HepG2 (cell line): ENCODE measurements around the gene CPVL. TPM values are rescaled to one million over a fixed set of nuclear protein-coding genes. Genes with fewer than 3 reads are reported as not detected.

ENCODE experiments used
- ARID2 ChIP-seq: sonication (generic); formaldehyde crosslinking; IDR thresholded peaks from 2 replicates; pipeline ENCODE4 v1.8.1; 2022; ENCODE audit warnings: mild to moderate bottlenecking, missing genetic modification reagents, borderline replicate concordance
- E2F2 ChIP-seq: sonication (generic); formaldehyde crosslinking; IDR thresholded peaks from 2 replicates; pipeline ENCODE4 v1.4.0; 2020; ENCODE audit warnings: missing genetic modification reagents, borderline replicate concordance
- ETS1 ChIP-seq: sonication (generic); formaldehyde crosslinking; IDR thresholded peaks from 2 replicates; pipeline ENCODE4 v1.4.0; 2020; ENCODE audit warnings: missing genetic modification reagents
- MIER2 ChIP-seq: IDR thresholded peaks from 2 replicates; pipeline ENCODE4 v1.6.1; 2016; ENCODE audit warnings: missing biosample characterization, missing genetic modification reagents
- NBN ChIP-seq: fragments of 450-650 bp; conservative IDR thresholded peaks from 2 replicates; pipeline ENCODE4 v1.6.1; 2017
- RBAK ChIP-seq: sonication (generic); formaldehyde crosslinking; IDR thresholded peaks from 2 replicates; pipeline ENCODE4 v1.5.1; 2020; ENCODE audit warnings: mild to moderate bottlenecking, missing genetic modification reagents
- RORA ChIP-seq: sonication (generic); formaldehyde crosslinking; IDR thresholded peaks from 2 replicates; pipeline ENCODE4 v1.5.0; 2020; ENCODE audit warnings: mild to moderate bottlenecking, missing genetic modification reagents, moderate library complexity
- SALL2 ChIP-seq: sonication (generic); formaldehyde crosslinking; IDR thresholded peaks from 2 replicates; pipeline ENCODE4 v1.8.1; 2023; ENCODE audit warnings: mild to moderate bottlenecking, missing genetic modification reagents, inconsistent platforms
- ZC3H13 ChIP-seq: sonication (generic); formaldehyde crosslinking; IDR thresholded peaks from 2 replicates; pipeline ENCODE4 v1.8.1; 2023; ENCODE audit warnings: mild to moderate bottlenecking, missing genetic modification reagents, moderate library complexity
- ZNF205 ChIP-seq: IDR thresholded peaks from 2 replicates; pipeline ENCODE4 v1.6.1; 2018; ENCODE audit warnings: missing biosample characterization, missing genetic modification reagents
- ZNF317 ChIP-seq: sonication (generic); formaldehyde crosslinking; IDR thresholded peaks from 2 replicates; pipeline ENCODE4 v1.5.0; 2020; ENCODE audit warnings: mild to moderate bottlenecking, missing genetic modification reagents
- ZNF446 ChIP-seq: sonication (generic); formaldehyde crosslinking; IDR thresholded peaks from 2 replicates; pipeline ENCODE4 v1.5.0; 2020; ENCODE audit warnings: mild to moderate bottlenecking, missing genetic modification reagents
- ZNF546 ChIP-seq: sonication (generic); formaldehyde crosslinking; conservative IDR thresholded peaks from 2 replicates; pipeline ENCODE4 v1.8.1; 2023; ENCODE audit warnings: mild to moderate bottlenecking, missing genetic modification reagents
- ZNF724P ChIP-seq: sonication (generic); formaldehyde crosslinking; IDR thresholded peaks from 2 replicates; pipeline ENCODE4 v1.8.0; 2022; ENCODE audit warnings: missing genetic modification reagents, borderline replicate concordance
- ZNF737 ChIP-seq: sonication (generic); formaldehyde crosslinking; IDR thresholded peaks from 2 replicates; pipeline ENCODE4 v1.5.0; 2020; ENCODE audit warnings: missing genetic modification reagents, mild to moderate bottlenecking, borderline replicate concordance
- ZSCAN22 ChIP-seq: sonication (generic); formaldehyde crosslinking; IDR thresholded peaks from 2 replicates; pipeline ENCODE4 v1.4.0; 2020; ENCODE audit warnings: mild to moderate bottlenecking, missing genetic modification reagents
- ZSCAN25 ChIP-seq: sonication (generic); formaldehyde crosslinking; IDR thresholded peaks from 2 replicates; pipeline ENCODE4 v1.8.0; 2022; ENCODE audit warnings: mild to moderate bottlenecking, missing genetic modification reagents
- polyA plus RNA-seq, 8 experiments: library from polyadenylated mRNA; depleted of rRNA in 3 of 8; stranded (reverse) in 7 of 8; unstranded in 1 of 8; fragments of >200 nt; fragmentation: Illumina TruSeq in 4 of 8; extraction: Trizol in 4 of 8; gene quantifications; 2 replicates each; pipeline versions ENCODE4 v1.2.1 to v1.2.3, GENCODE V29; 2011 to 2016; ENCODE audit warnings: low read depth in 4 of 8, missing spikeins in 1 of 8, mixed read lengths in 1 of 8; ENCODE audit not compliant: insufficient read depth in 1 of 8
- total RNA-seq, 5 experiments: library from RNA; depleted of rRNA; stranded (reverse); fragments of >200 nt; fragmentation: Illumina TruSeq; extraction: Trizol; gene quantifications; 2 replicates each; pipeline ENCODE4 v1.2.3, GENCODE V29; 2016; ENCODE audit warnings: low read depth in 1 of 5
- TF ChIP-seq, protein P1 (sequence below): sonication (generic); formaldehyde crosslinking; IDR thresholded peaks from 2 replicates; pipeline ENCODE4 v1.5.1; 2020; ENCODE audit warnings: mild to moderate bottlenecking, moderate library complexity, missing genetic modification reagents
- TF ChIP-seq, protein P2 (sequence below): sonication (generic); formaldehyde crosslinking; IDR thresholded peaks from 2 replicates; pipeline ENCODE4 v1.4.0; 2020; ENCODE audit warnings: missing genetic modification reagents, borderline replicate concordance

Gene CPVL
- total and polyA plus RNA-seq, 2 of the 13 experiments (the other 11 are each of a cell fraction or from before 2014, with no cell fraction given) = 59.2 to 294 TPM

DNA sequence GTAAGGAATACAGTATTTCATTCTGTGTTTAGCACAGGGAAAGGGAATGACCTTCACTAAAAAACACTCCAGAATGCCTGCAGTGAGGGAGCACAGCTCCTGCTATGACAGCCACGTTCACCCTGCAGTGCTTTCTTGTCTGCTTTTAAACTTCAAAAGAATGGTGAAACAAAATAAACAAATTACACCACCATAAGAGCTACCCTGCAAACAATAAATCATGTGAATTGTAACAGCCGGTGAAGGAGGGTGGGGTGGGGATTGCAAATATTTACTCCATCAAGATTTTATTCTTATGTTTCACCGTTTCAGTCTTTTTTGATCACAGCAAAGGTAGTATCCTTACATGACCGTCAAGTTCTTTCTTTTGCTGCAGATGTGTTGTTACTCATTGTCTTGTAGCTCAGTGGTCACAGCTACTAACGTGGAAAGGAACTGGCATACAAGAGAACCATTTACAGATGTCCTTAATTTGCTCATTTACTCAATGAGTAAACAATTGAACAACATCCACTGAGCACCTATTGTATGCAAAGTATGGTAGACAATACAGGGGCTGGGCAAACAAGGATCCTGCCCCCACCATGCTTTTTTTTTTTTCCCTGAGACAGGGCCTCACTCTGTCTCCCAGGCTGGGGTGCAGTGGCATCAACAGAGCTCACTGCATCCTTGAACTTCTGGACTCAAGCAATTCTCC lies 44.2 kb upstream of the CPVL start (continued):
- TF ChIP-seq E2F2 (CRISPR knock-in tag) (no peak), ZC3H13 (no peak), RBAK (no peak), ZNF317 (0 out of 2 replicates have a peak, but pooled peaks have one; percentile 18), ZSCAN25 (CRISPR knock-in tag) (no peak), ZNF737 (CRISPR knock-in tag) (no peak), SALL2 (CRISPR knock-in tag) (no peak), ZNF546 (CRISPR knock-in tag) (no peak), ZSCAN22 (CRISPR knock-in tag) (no peak), NBN (no peak), ARID2 (no peak), MIER2 (CRISPR knock-in tag) (no peak), ZNF205 (CRISPR knock-in tag) (no peak), RORA (CRISPR knock-in tag) (peak; percentile 88; the same call in 1 of the 2 replicates), ZNF446 (CRISPR knock-in tag) (no peak), ZNF724P (CRISPR knock-in tag) (no peak), ETS1 (CRISPR knock-in tag) (no peak)
- TF ChIP-seq, protein P1, sequence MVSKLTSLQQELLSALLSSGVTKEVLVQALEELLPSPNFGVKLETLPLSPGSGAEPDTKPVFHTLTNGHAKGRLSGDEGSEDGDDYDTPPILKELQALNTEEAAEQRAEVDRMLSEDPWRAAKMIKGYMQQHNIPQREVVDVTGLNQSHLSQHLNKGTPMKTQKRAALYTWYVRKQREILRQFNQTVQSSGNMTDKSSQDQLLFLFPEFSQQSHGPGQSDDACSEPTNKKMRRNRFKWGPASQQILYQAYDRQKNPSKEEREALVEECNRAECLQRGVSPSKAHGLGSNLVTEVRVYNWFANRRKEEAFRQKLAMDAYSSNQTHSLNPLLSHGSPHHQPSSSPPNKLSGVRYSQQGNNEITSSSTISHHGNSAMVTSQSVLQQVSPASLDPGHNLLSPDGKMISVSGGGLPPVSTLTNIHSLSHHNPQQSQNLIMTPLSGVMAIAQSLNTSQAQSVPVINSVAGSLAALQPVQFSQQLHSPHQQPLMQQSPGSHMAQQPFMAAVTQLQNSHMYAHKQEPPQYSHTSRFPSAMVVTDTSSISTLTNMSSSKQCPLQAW (CRISPR knock-in tag) = peak; percentile 20; the same call in 1 of the 2 replicates
- TF ChIP-seq, protein P2, sequence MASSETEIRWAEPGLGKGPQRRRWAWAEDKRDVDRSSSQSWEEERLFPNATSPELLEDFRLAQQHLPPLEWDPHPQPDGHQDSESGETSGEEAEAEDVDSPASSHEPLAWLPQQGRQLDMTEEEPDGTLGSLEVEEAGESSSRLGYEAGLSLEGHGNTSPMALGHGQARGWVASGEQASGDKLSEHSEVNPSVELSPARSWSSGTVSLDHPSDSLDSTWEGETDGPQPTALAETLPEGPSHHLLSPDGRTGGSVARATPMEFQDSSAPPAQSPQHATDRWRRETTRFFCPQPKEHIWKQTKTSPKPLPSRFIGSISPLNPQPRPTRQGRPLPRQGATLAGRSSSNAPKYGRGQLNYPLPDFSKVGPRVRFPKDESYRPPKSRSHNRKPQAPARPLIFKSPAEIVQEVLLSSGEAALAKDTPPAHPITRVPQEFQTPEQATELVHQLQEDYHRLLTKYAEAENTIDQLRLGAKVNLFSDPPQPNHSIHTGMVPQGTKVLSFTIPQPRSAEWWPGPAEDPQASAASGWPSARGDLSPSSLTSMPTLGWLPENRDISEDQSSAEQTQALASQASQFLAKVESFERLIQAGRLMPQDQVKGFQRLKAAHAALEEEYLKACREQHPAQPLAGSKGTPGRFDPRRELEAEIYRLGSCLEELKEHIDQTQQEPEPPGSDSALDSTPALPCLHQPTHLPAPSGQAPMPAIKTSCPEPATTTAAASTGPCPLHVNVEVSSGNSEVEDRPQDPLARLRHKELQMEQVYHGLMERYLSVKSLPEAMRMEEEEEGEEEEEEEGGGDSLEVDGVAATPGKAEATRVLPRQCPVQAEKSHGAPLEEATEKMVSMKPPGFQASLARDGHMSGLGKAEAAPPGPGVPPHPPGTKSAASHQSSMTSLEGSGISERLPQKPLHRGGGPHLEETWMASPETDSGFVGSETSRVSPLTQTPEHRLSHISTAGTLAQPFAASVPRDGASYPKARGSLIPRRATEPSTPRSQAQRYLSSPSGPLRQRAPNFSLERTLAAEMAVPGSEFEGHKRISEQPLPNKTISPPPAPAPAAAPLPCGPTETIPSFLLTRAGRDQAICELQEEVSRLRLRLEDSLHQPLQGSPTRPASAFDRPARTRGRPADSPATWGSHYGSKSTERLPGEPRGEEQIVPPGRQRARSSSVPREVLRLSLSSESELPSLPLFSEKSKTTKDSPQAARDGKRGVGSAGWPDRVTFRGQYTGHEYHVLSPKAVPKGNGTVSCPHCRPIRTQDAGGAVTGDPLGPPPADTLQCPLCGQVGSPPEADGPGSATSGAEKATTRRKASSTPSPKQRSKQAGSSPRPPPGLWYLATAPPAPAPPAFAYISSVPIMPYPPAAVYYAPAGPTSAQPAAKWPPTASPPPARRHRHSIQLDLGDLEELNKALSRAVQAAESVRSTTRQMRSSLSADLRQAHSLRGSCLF (CRISPR knock-in tag) = no peak
